ENCODE measurements around the gene FFAR2. TPM values are rescaled to one million over a fixed set of nuclear protein-coding genes. Genes with fewer than 3 reads are reported as not detected.

Gene FFAR2
- total and polyA plus RNA-seq, 9 of the 15 experiments (the other 6 are each of a cell fraction or from before 2014, with no cell fraction given): not detected

- TF ChIP-seq MGA (IDR thresholded peaks at IDR 0.05) (no peak), BRF1 (IDR thresholded peaks at IDR 0.05; ENCODE audit: borderline replicate concordance, extremely low read depth, insufficient read length) (no peak), CHD4 (IDR thresholded peaks at IDR 0.05; ENCODE audit: insufficient read depth, insufficient replicate concordance, low read depth, low read length, poor library complexity, severe bottlenecking) (no peak), NR2F6 (CRISPR knock-in tag; IDR thresholded peaks at IDR 0.05) (no peak), HIVEP1 (CRISPR knock-in tag; IDR thresholded peaks at IDR 0.05) (no peak), TAF7 (tag; IDR thresholded peaks at IDR 0.05) (no peak), HMGXB4 (CRISPR knock-in tag; IDR thresholded peaks at IDR 0.05) (no peak), FOXK2 (conservative IDR thresholded peaks at IDR 0.05 in 1 of 2, IDR thresholded peaks at IDR 0.05 in 1 of 2; ENCODE audit: low read depth in 2 of 2) (no peak), SPI1 (IDR thresholded peaks at IDR 0.05; ENCODE audit: borderline replicate concordance, low read depth, low read length) (no peak), ZBTB43 (CRISPR knock-in tag; IDR thresholded peaks at IDR 0.05) (no peak), TRIM28 (IDR thresholded peaks at IDR 0.05) (no peak), NEUROD1 (IDR thresholded peaks at IDR 0.05; ENCODE audit: borderline replicate concordance, low read depth, low read length, partially characterized antibody) (no peak)
These were observed 36.4 kb downstream of the FFAR2 start (continued) for GRCh38 chr19:35484252-35485036.
